ENCODE data around the gene DUSP22.

Gene DUSP22

DNA sequence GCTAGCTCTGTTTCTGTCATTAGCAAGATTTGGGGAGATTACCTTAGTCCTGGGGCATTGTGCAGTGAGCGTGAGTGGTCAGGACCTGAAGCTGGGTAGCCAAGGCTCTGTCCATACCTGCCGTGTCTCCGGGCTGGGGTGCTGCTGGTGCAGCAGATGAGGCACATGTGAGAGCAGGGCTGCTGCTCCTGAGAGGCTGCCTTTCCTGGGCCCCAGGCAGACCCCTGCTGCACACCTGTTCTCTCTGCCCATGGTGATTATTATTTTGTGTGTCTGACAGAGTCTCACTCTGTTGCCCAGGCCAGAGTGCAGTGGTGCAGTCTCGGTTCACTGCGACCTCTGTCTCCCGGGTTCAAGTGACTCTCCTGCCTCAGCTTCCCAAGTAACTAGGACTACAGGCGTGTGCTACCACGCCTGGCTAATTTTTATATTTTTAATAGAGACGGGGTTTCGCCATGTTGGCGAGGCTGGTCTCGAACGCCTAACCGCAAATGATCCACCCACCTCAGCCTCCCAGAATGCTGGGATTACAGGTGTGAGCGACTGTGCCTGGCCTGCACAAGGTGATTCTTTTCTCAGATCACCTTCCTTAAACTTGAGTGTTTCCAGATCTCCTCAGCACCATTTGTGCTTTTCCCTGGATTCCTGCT, 62.5 kb downstream of the DUSP22 start:
- TF ChIP-seq GATA1 (IDR thresholded peaks at IDR 0.05; ENCODE audit: low read depth, low read length) (no peak), POLR2A (IDR thresholded peaks at IDR 0.05; ENCODE audit: low read length) (no peak)
- DNase-seq, result no peak

DNA sequence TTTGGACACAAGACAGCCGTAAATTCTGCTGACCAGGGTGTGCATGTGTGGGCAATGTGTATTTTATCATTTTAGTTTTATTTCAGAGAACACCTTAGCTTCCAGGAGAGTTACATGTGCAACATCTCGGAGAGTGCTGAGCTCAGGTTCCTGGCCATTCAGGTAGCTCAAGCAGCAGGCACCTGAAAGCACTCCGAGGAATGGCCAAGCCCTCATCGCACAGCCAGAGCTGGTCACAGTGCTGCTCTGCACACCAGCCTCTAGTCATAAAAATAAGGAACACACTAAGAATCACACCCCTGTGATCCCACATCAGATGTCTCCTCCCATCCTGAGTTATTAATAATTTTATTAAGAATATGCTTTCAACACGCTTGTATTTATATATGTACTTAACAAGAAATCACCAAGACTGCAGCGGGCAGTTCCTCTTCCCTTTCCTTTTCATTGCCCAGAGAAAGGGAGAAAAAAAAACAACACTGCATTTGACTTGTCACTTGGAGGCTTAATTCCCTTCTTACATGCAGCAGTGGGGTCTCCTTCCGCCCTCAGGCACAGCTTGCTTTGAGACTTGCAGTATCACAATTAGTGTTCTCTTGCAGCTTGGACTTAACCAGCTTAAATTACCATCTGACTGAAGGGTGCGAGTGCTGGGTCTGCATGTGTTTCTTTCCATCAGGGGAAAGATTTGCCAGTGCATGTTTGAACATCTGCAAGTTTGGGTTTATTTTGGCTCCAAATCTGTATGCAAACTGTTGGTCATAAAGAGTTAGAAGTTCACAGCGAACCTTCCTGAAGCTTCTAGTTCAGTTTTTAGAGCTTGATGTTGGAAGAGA, 63.3 kb downstream of the DUSP22 start:
- DNase-seq, result no peak
- TF ChIP-seq POLR2A (IDR thresholded peaks at IDR 0.05; ENCODE audit: low read length) (no peak), GATA1 (IDR thresholded peaks at IDR 0.05; ENCODE audit: low read depth, low read length) (no peak)

DNA sequence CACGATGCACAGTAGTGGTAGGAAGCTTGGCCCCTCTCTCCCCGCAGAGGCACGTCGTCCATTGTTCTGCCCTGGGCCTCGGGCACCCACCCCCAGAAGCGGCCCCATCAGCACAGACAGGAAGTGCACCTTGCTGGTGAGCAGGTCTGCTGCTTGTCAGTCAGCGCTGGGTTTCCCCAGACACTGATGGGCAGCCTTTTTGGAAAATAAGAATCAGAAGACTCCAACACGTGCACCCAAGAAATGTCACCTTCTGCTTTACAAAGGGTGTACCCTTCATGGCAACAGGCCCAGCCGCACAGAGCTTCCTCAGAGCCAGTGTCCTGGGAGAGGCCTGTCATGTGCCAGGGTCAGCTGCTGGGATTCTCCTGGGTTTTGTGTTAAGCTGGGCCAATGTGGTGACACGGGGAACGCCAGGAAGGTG, 64.6 kb downstream of the DUSP22 start:
- no peak for DNase-seq
- TF ChIP-seq GATA1 (IDR thresholded peaks at IDR 0.05; ENCODE audit: low read depth, low read length) (no peak), POLR2A (IDR thresholded peaks at IDR 0.05; ENCODE audit: low read length) (no peak)

DNA sequence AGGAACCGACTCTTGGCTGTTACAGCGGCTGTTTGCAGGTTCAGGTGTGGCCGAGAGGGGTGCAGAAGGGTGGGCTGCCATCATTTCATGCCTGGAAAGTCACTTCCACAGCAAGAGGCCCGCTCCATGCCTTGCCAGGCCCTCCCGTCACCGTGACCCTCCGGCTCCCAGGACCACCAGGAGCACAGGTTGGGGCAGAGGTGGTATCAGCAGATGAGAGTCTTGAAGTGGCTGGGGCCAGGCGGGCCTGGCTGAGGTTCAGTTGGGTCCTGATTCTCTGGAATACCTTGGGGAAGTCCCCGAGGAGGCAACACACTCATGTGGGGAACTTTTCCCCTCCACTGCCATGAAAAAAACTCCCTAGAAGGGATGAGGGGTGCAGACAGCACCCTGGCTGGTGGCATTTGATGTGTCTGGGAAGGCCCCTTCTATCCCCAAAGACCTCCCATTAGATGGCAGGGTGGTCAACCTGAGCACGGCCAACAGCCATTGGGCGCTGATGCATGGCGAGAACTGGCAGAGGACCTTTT, 65.0 kb downstream of the DUSP22 start:
- DNase-seq, result no peak
- TF ChIP-seq POLR2A (IDR thresholded peaks at IDR 0.05; ENCODE audit: low read length) (no peak), GATA1 (IDR thresholded peaks at IDR 0.05; ENCODE audit: low read depth, low read length) (no peak)

DNA sequence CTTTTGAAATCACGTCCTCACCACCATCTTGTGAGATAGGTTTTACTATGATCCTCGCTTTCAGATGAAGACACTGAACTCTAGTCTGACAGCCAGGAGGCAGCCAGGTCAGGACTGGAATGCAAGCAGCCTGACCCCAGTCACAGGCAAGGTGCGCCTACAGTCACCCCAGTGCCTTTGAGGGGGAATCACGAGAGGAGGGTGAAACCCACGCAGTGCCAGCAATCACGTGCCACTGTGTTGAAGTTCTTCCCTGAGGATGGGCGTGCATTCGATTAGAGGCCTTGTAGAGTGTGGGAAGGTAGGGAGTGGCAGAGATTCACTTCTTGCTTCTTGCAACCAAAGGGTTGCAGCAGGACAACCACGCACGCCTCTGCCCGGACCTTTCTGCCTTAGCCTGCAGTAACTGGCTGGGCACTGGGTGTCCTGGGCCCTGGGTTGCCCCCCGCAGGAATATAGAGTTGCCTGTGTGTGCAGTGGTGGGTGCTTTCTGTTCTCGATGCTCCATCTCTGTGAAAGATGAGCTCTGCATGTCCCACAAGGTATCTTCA, 65.6 kb downstream of the DUSP22 start:
- TF ChIP-seq POLR2A (IDR thresholded peaks at IDR 0.05; ENCODE audit: low read length), result no peak
- no peak for TF ChIP-seq GATA1 (IDR thresholded peaks at IDR 0.05; ENCODE audit: low read depth, low read length)
- no peak for DNase-seq

DNA sequence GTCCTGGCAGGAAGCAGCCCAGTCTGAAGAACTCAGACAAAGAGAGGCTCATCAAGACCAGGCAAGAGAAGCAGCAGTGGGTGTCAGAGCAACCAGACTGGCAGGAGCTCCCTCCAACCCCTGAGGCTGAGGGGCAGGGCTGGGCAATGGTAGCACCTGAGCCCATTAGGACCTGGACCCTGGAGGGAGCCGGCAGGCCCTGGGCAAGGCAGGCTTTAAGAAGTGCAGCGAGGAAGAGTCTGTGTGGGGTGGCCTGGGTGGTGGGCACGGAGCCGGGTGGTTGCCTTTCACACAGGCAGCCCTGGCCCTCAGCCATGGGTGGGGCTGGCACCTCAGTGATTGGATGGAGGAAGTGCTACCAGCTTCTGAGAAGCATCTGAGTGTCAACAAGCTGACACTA, 66.1 kb downstream of the DUSP22 start:
- DNase-seq, result no peak
- TF ChIP-seq GATA1 (IDR thresholded peaks at IDR 0.05; ENCODE audit: low read depth, low read length) (no peak), POLR2A (IDR thresholded peaks at IDR 0.05; ENCODE audit: low read length) (no peak)

DNA sequence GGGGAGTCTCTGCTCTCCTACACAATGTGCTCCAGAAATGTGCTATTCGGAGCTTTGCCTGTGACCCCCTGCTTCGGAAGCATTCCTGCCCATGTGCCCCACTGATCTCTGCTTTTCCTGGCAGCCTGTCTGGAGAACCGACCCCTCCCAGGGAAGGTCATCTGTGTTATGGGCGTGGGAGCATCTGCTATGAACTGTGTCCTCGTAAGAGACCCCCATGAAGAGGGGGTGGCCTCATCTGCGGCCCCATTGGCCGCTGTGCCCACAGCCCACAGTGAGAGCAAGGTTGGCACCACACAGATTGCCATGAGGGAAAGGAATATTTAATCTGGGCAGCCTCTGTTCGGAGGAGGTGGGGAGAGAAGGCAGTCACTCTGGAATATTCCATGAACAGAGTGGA, 66.6 kb downstream of the DUSP22 start:
- no peak for TF ChIP-seq POLR2A (IDR thresholded peaks at IDR 0.05; ENCODE audit: low read length)
- TF ChIP-seq GATA1 (IDR thresholded peaks at IDR 0.05; ENCODE audit: low read depth, low read length), result no peak
- no peak for DNase-seq

DNA sequence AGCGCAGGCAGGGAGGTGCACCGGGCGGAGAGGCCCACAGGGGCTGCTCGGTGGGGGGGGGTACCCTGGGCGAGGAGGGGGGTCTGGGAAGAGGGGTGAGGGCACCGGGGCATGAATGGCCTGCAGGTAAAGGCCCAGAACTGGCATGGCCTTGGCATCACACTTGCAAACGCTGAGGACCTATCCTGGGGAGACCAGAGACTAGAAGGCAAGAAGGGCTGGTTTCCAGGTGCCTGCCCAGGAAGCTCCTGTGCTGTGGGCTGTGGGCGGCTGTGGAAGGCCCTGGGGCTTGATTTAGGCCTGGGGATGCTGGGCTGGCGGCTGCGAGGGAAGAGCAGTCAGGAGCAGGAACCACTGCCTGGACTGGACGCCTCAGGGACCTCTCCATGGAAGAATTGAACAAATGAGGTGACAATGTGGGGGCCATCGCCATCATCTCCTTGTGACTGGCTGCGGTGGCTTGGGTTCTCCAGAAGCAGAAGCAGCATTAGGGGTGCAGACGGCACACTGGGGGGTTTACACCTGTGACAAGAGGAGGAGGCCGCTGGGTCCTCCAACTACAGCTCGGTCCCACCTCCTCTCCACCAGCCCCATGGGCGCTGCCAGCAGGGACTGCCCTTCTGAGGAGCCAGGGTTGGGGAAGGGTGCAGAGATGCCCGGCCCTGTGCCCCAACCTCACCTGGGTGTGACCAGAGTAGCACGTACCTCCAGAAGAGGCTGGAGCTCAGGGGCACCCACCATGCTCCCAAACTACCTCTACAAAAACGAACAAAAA, 67.2 kb downstream of the DUSP22 start:
- DNase-seq, result no peak
- no peak for TF ChIP-seq GATA1 (IDR thresholded peaks at IDR 0.05; ENCODE audit: low read depth, low read length)
- TF ChIP-seq POLR2A (IDR thresholded peaks at IDR 0.05; ENCODE audit: low read length), result no peak

DNA sequence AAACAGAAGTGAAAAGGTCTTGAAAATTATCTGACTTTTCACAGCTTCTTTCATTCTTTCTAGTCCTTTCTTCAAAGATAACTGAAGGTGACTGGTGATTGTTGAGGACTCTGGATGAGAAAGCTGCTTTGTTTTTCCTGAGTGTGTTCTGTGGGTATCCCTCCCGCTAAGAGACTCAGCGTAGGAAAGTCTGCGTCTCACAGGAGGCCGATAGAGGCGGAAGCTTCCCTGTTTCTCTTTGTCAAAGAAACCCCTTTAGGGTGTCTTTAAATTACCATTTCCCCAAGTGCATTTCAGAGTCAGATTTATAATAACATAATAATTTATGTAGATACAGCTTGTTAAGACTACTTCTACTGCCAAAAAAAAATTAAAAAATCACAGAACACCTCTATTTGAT, 68.1 kb downstream of the DUSP22 start:
- TF ChIP-seq POLR2A (IDR thresholded peaks at IDR 0.05; ENCODE audit: low read length) (no peak), GATA1 (IDR thresholded peaks at IDR 0.05; ENCODE audit: low read depth, low read length) (no peak)
- no peak for DNase-seq

DNA sequence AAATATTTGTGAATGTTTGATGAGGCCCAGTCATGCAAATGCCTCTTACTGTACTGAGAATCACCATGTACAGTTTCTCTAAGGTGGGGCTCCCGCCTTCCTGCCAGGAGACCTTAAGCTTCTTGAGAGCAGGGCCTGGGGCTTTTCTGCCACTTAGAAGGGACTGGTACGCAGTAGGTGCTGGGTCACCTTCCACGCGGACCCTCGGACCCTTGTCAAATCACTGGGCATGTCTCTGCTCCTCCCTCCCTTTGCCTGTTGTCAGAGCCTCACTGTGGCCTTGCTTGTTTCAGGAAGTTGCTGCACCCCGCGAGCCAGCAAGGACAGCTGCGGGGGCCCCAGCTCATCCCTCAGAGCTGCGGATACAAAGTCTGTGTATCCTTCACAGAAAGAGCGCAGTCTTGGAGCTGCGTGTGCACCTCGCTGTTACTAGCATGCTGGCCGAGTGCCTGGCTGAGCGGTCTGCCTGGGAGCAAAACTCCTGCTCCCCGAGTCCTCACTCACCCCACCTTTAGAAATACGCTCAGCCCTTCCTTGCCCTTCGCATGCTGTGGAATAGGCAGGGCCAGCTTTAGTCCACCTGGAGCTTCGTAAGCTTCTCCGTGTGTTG, 68.6 kb downstream of the DUSP22 start:
- no peak for TF ChIP-seq POLR2A (IDR thresholded peaks at IDR 0.05; ENCODE audit: low read length)
- no peak for TF ChIP-seq GATA1 (IDR thresholded peaks at IDR 0.05; ENCODE audit: low read depth, low read length)
- no peak for DNase-seq

DNA sequence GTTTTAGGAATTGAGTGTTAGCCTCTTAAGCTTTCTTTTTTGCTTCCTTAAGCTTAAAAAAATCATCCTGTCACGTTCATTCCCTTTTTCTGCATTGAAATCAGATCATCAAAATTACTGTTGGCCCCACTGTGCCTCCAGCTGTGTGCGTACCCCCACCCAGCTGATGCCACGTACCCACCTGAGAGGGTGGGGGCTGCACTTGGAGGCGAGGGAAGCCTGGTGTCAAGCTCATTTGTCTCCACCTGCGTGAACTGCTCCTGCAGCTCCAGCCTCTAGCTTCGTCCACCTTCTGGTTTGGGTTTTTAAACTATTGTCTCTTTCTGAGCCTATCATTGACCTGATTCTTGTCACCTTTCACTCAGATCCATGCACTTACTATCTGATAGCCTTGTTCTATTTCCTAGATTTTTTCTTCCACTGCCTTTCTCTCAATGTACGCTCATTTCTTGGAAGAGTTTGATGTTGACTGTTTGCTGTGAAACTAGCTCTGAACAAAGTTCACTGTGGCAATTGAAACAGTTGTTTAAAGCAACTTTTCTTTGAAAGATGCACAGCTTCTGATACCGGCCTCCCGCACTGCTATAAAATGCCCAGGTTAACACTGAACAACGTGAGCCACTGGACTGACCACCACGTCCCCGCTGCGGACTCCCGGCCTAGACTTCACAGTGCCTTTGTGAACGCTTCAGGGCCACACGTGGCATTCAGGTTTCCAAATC, 69.3 kb downstream of the DUSP22 start:
- TF ChIP-seq GATA1 (IDR thresholded peaks at IDR 0.05; ENCODE audit: low read depth, low read length) (no peak), POLR2A (IDR thresholded peaks at IDR 0.05; ENCODE audit: low read length) (no peak)

DNA sequence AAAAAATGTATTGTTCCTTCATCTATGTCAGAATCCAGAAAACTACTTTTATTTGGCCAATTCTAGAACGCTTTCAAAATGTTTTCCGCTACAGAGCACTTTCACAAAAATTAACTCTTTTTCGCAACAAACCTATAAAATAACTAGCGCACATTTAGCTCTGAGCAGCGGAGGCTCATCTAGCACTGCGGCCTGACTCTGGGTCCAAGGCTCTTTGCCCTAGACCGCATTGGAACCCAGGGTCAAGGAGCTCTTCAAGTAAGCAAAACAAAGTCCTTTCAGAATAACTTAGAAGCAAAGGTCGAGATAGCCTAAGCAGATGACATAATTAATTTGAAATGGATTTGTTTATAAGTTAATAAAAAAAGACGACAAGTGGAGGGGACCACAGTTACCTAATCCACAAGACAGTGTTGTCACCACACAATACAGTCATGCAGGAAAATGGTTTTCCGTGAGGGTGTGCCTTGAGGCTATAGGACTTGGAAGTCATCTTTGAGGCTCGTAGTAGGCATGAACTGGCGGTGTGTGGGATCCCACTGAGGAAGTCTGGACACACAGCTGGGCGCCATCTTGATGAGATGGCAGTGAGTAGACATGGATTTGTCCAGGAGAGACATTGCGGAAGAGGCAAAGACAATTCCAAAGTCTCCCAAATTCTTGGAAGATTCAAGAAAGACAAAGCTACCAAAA, 70.1 kb downstream of the DUSP22 start:
- TF ChIP-seq GATA1 (IDR thresholded peaks at IDR 0.05; ENCODE audit: low read depth, low read length) (no peak), POLR2A (IDR thresholded peaks at IDR 0.05; ENCODE audit: low read length) (no peak)

More for the DNA sequence above, 69.3 kb downstream of the DUSP22 start:
- DNase-seq, result no peak

More for the DNA sequence above, 70.1 kb downstream of the DUSP22 start:
- no peak for DNase-seq
